DND-41 (cell line): Measurements from ENCODE around the gene OR51B2.
"Not testable (repeated sequence)": the region's sequence is repeated elsewhere in the genome, so short reads cannot be mapped to it uniquely, and the experiment has no call there.

ENCODE experiments used
- ATAC-seq: fragments of 200-7000 bp; cut with Tn5 transposase; 3 replicates; pipeline ENCODE4 v1.9.1; 2021; ENCODE audit warnings: low read depth; ENCODE audit not compliant: insufficient read depth
- DNase-seq: peaks from one replicate; pipeline ENCODE4 v3.0.0-alpha.2; 2020
- H2AFZ ChIP-seq: 2 replicates; pipeline ENCODE4 v1.6.0; 2012; ENCODE audit warnings: low read depth, low read length
- H3K27ac ChIP-seq: 2 replicates; pipeline ENCODE4 v1.5.1; 2012; ENCODE audit warnings: low read length, inconsistent platforms
- H3K27me3 ChIP-seq: fragments of 200-600 bp; sonication (generic); 2 replicates; pipeline ENCODE4 v1.6.0; 2012; ENCODE audit warnings: low read length, mild to moderate bottlenecking, inconsistent platforms; ENCODE audit not compliant: insufficient read depth, poor library complexity
- H3K36me3 ChIP-seq: 2 replicates; pipeline ENCODE4 v1.5.1; 2012; ENCODE audit warnings: low read length, inconsistent platforms; ENCODE audit not compliant: insufficient read depth
- H3K4me1 ChIP-seq: 2 replicates; pipeline ENCODE4 v1.5.1; 2012; ENCODE audit warnings: mild to moderate bottlenecking, low read length; ENCODE audit not compliant: insufficient read depth
- H3K4me2 ChIP-seq: 2 replicates; pipeline ENCODE4 v1.6.0; 2012; ENCODE audit warnings: mild to moderate bottlenecking, moderate library complexity, low read length, inconsistent platforms; ENCODE audit not compliant: insufficient read depth
- H3K4me3 ChIP-seq, 2 experiments: fragments of 200-600 bp in 1 of 2; shearing (Covaris generic) in 1 of 2; 2 replicates each; pipeline ENCODE4 v1.5.1; 2012 to 2016; ENCODE audit warnings: inconsistent platforms in 2 of 2, low read length in 2 of 2, mild to moderate bottlenecking in 2 of 2, low read depth in 1 of 2, moderate library complexity in 1 of 2
- H3K79me2 ChIP-seq: 2 replicates; pipeline ENCODE4 v1.6.0; 2012; ENCODE audit warnings: low read length, inconsistent platforms; ENCODE audit not compliant: insufficient read depth
- H3K9ac ChIP-seq: 2 replicates; pipeline ENCODE4 v1.6.0; 2012; ENCODE audit warnings: low read depth, mild to moderate bottlenecking, inconsistent platforms, low read length, moderate library complexity
- H3K9me3 ChIP-seq: 2 replicates; pipeline ENCODE4 v1.5.1; 2012; ENCODE audit warnings: low read length, moderate library complexity, mild to moderate bottlenecking, inconsistent platforms; ENCODE audit not compliant: insufficient read depth, severe bottlenecking
- H4K20me1 ChIP-seq: 2 replicates; pipeline ENCODE4 v1.6.0; 2012; ENCODE audit warnings: low read length; ENCODE audit not compliant: insufficient read depth
- EZH2 ChIP-seq: IDR thresholded peaks from 3 replicates; pipeline ENCODE4 v1.6.1; 2012; ENCODE audit warnings: borderline replicate concordance, low read depth, mild to moderate bottlenecking, moderate library complexity, low read length, inconsistent platforms; ENCODE audit not compliant: severe bottlenecking
- TF ChIP-seq, protein P1 (sequence below): IDR thresholded peaks from 2 replicates; pipeline ENCODE4 v1.5.1; 2012; ENCODE audit warnings: borderline replicate concordance, low read length, moderate library complexity, mild to moderate bottlenecking; ENCODE audit not compliant: poor library complexity, severe bottlenecking; ENCODE audit errors: extremely low read depth

The OR51B2 gene

DNA sequence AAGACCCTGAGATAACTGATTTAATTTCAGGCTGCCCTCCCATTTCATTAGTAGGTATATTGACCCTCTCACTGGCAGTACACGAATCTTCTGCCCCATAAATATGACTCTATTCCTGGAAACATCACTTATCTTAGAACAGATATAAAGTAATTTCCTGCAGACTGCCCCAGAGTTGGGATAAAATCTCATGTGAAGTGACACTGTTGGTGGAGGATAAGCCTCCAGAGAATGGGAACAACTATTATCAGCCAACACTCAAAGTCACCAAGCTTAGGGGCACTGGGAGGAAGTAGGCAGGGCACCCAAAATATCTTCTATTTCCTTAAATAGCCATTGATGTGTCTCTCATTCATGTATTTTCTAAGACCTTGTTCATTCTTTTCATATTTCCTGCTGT is 11.1 kb upstream of the OR51B2 start:
- H3K36me3 ChIP-seq: no peaks in the 10 kb centered on the region
- no peak overlapping the region for H3K4me2 ChIP-seq
- no peak overlapping the region for H3K9ac ChIP-seq
- ATAC-seq (no peak), DNase-seq (no peak)
- no peaks in the 10 kb centered on the region for H3K79me2 ChIP-seq
- no peak overlapping the region for H3K27ac ChIP-seq
- H3K27me3 ChIP-seq: no peaks in the 10 kb centered on the region
- TF ChIP-seq, protein P1, sequence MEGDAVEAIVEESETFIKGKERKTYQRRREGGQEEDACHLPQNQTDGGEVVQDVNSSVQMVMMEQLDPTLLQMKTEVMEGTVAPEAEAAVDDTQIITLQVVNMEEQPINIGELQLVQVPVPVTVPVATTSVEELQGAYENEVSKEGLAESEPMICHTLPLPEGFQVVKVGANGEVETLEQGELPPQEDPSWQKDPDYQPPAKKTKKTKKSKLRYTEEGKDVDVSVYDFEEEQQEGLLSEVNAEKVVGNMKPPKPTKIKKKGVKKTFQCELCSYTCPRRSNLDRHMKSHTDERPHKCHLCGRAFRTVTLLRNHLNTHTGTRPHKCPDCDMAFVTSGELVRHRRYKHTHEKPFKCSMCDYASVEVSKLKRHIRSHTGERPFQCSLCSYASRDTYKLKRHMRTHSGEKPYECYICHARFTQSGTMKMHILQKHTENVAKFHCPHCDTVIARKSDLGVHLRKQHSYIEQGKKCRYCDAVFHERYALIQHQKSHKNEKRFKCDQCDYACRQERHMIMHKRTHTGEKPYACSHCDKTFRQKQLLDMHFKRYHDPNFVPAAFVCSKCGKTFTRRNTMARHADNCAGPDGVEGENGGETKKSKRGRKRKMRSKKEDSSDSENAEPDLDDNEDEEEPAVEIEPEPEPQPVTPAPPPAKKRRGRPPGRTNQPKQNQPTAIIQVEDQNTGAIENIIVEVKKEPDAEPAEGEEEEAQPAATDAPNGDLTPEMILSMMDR: no peak
- TF ChIP-seq EZH2: no peak
- H3K4me3 ChIP-seq: no peak overlapping the region
- no peak overlapping the region for H2AFZ ChIP-seq
- H4K20me1 ChIP-seq: no peaks in the 10 kb centered on the region
- H3K9me3 ChIP-seq: no peaks in the 10 kb centered on the region
- H3K4me1 ChIP-seq: no peaks in the 10 kb centered on the region

GRCh38 chr11:5317292-5317691 is 6.8 kb downstream of the OR51B2 start:
- TF ChIP-seq EZH2: no peak
- TF ChIP-seq, protein P1: no peak
- H4K20me1 ChIP-seq: no peaks in the 10 kb centered on the region
- no peak overlapping the region for H3K4me3 ChIP-seq
- no peaks in the 10 kb centered on the region for H3K4me1 ChIP-seq
- no peak overlapping the region for H3K4me2 ChIP-seq
- H3K36me3 ChIP-seq: no peaks in the 10 kb centered on the region
- no peak for DNase-seq
- no peak overlapping the region for H3K9ac ChIP-seq
- H3K27me3 ChIP-seq: peaks cover 3% of the 10 kb centered on the region
- no peaks in the 10 kb centered on the region for H3K79me2 ChIP-seq
- no peaks in the 10 kb centered on the region for H3K9me3 ChIP-seq
- ATAC-seq: no peak
- H2AFZ ChIP-seq: no peak overlapping the region
- H3K27ac ChIP-seq: no peak overlapping the region

DNA sequence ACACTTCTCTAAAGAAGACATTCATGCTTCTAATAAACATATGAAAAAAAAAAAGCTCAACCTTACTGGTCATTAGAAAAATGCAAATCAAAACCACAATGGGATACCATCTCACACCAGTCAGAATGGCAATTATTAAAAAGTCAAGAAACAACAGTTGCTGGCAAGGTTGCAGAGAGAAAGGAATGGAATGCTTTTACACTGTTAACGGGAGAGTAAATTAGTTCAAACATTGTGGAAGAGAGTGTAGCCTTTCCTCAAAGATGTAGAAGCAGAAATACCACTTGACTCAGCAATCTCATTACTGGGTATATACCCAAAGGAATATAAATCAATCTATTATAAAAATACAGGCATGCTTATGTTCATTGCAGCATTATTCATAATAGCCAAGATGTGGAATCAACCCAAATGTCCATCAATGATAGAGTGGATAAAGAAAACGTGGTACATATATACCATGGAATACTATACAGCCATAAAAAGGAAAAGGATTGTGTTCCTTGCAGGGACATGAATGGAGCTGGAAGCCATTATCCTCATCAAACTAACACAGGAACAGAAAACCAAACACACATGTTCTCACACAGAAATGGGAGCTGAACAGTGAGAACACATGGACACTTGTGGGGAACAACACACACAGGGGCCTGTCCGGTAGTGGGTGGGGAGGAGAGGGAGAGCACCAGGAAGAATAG is 10.6 kb downstream of the OR51B2 start:
- H4K20me1 ChIP-seq: not testable (repeated sequence)

DNA sequence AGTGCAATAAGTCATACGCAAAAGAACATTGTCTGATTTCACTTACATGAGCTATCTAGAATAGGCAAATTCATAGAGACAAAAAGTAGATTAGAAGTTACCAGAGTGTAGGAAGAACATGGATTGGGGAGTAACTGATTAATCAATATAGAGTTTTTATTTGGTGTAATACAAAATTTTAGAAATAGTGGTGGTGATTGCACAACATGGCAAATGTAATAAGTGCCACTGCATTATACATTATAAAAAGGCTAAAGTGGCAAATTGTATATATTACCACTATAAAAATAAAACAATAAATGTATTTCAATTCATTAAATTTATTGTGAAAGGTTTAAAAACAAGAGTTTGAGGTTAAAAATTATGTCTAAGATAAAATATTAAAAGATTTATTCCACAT is 13.7 kb downstream of the OR51B2 start:
- DNase-seq (no peak), ATAC-seq (no peak)
- peaks cover 11% of the 10 kb centered on the region for H3K27me3 ChIP-seq
- H3K9me3 ChIP-seq: no peaks in the 10 kb centered on the region
- H3K79me2 ChIP-seq: no peaks in the 10 kb centered on the region
- no peaks in the 10 kb centered on the region for H4K20me1 ChIP-seq
- no peaks in the 10 kb centered on the region for H3K36me3 ChIP-seq
- H3K4me2 ChIP-seq: no peak overlapping the region
- no peak overlapping the region for H2AFZ ChIP-seq
- no peak overlapping the region for H3K27ac ChIP-seq
- H3K9ac ChIP-seq: no peak overlapping the region
- H3K4me3 ChIP-seq: no peak overlapping the region
- H3K4me1 ChIP-seq: no peaks in the 10 kb centered on the region
- TF ChIP-seq, protein P1: no peak
- TF ChIP-seq EZH2: no peak

More for the DNA sequence above, 10.6 kb downstream of the OR51B2 start:
- H3K27me3 ChIP-seq: peaks cover 11% of the 10 kb centered on the region
- H3K27ac ChIP-seq, ATAC-seq, H2AFZ ChIP-seq, DNase-seq, H3K4me1 ChIP-seq, H3K79me2 ChIP-seq, H3K36me3 ChIP-seq, H3K9me3 ChIP-seq, H3K9ac ChIP-seq, H3K4me2 ChIP-seq, H3K4me3 ChIP-seq: not testable (repeated sequence)
